ENCODE results near the gene RIPOR3. TPM values are rescaled to one million over a fixed set of nuclear protein-coding genes. Genes with fewer than 3 reads are reported as not detected.
"Not testable (repeated sequence)": the region's sequence is repeated elsewhere in the genome, so short reads cannot be mapped to it uniquely, and the experiment has no call there.

RIPOR3 gene
- polyA plus RNA-seq, 1 donor: 9.3 TPM

- no peak overlapping the region for H3K4me3 ChIP-seq (ENCODE audit: low read length)
- peaks cover 9% of the 10 kb centered on the region for H3K4me1 ChIP-seq (ENCODE audit: control insufficient read depth, insufficient read depth, low read length)
- no peak for DNase-seq
- no peaks in the 10 kb centered on the region for H3K9me3 ChIP-seq (ENCODE audit: control insufficient read depth, low read depth, low read length)
- WGBS (ENCODE audit: insufficient coverage, low lambda C conversion rate): 80% methylated on average over 2 of the region's 11 CpGs
- no peaks in the 10 kb centered on the region for H3K27me3 ChIP-seq (ENCODE audit: control insufficient read depth, insufficient read depth, low read length)
- H3K27ac ChIP-seq (ENCODE audit: low read length): peak overlapping the region; percentile 16
- no peaks in the 10 kb centered on the region for H3K36me3 ChIP-seq (ENCODE audit: control insufficient read depth, insufficient read depth, low read length)
These were observed 38.5 kb downstream of the RIPOR3 start for GRCh38 chr20:50652702-50653294.

GRCh38 chr20:50651676-50652075 is 39.7 kb downstream of the RIPOR3 start:
- Histone ChIP-seq H3K36me3 (ENCODE audit: control insufficient read depth, insufficient read depth, low read length) (no peaks in the 10 kb centered on the region), H3K9me3 (ENCODE audit: control insufficient read depth, low read depth, low read length) (no peaks in the 10 kb centered on the region), H3K27me3 (ENCODE audit: control insufficient read depth, insufficient read depth, low read length) (no peaks in the 10 kb centered on the region), H3K4me1 (ENCODE audit: control insufficient read depth, insufficient read depth, low read length) (peaks cover 9% of the 10 kb centered on the region), H3K27ac (ENCODE audit: low read length) (no peak overlapping the region), H3K4me3 (ENCODE audit: low read length) (no peak overlapping the region)
- WGBS (ENCODE audit: insufficient coverage, low lambda C conversion rate): no CpG with 5 or more reads among the region's 4 CpGs
- DNase-seq: no peak

- no peaks in the 10 kb centered on the region for H3K36me3 ChIP-seq (ENCODE audit: control insufficient read depth, insufficient read depth, low read length)
- H3K27ac ChIP-seq (ENCODE audit: low read length): no peak overlapping the region
- WGBS (ENCODE audit: insufficient coverage, low lambda C conversion rate): no CpG with 5 or more reads among the region's 5 CpGs
These were observed 41.8 kb downstream of the RIPOR3 start for GRCh38 chr20:50649590-50649989.

GRCh38 chr20:50648651-50649050 is 42.7 kb downstream of the RIPOR3 start:
- H3K9me3 ChIP-seq (ENCODE audit: control insufficient read depth, low read depth, low read length): no peaks in the 10 kb centered on the region
- peaks cover 20% of the 10 kb centered on the region for H3K4me1 ChIP-seq (ENCODE audit: control insufficient read depth, insufficient read depth, low read length)
- H3K36me3 ChIP-seq (ENCODE audit: control insufficient read depth, insufficient read depth, low read length): no peaks in the 10 kb centered on the region
- H3K4me3 ChIP-seq (ENCODE audit: low read length): no peak overlapping the region
- H3K27ac ChIP-seq (ENCODE audit: low read length): no peak overlapping the region
- no peaks in the 10 kb centered on the region for H3K27me3 ChIP-seq (ENCODE audit: control insufficient read depth, insufficient read depth, low read length)
- no CpG with 5 or more reads among the region's 6 CpGs for WGBS (ENCODE audit: insufficient coverage, low lambda C conversion rate)
- no peak for DNase-seq

More at GRCh38 chr20:50649590-50649989, 41.8 kb downstream of the RIPOR3 start:
- DNase-seq: peak in 1 of 2 donors; percentile 28
- Histone ChIP-seq H3K27me3 (ENCODE audit: control insufficient read depth, insufficient read depth, low read length) (no peaks in the 10 kb centered on the region), H3K9me3 (ENCODE audit: control insufficient read depth, low read depth, low read length) (no peaks in the 10 kb centered on the region), H3K4me1 (ENCODE audit: control insufficient read depth, insufficient read depth, low read length) (peaks cover 20% of the 10 kb centered on the region), H3K4me3 (ENCODE audit: low read length) (no peak overlapping the region)

- peak overlapping the region; percentile 82 for H3K27ac ChIP-seq (ENCODE audit: low read length)
- H3K9me3 ChIP-seq (ENCODE audit: control insufficient read depth, low read depth, low read length): no peaks in the 10 kb centered on the region
- WGBS (ENCODE audit: insufficient coverage, low lambda C conversion rate): no CpG with 5 or more reads among the region's 1 CpG
- no peak overlapping the region for H3K4me3 ChIP-seq (ENCODE audit: low read length)
- no peaks in the 10 kb centered on the region for H3K27me3 ChIP-seq (ENCODE audit: control insufficient read depth, insufficient read depth, low read length)
- no peak for DNase-seq
- H3K36me3 ChIP-seq (ENCODE audit: control insufficient read depth, insufficient read depth, low read length): no peaks in the 10 kb centered on the region
- H3K4me1 ChIP-seq (ENCODE audit: control insufficient read depth, insufficient read depth, low read length): peaks cover 27% of the 10 kb centered on the region
These were observed 44.8 kb downstream of the RIPOR3 start for GRCh38 chr20:50646483-50646996.

- DNase-seq: peak; percentile 97 to 98
- no peak overlapping the region for H3K4me3 ChIP-seq (ENCODE audit: low read length)
- H3K27me3 ChIP-seq (ENCODE audit: control insufficient read depth, insufficient read depth, low read length): no peaks in the 10 kb centered on the region
- H3K4me1 ChIP-seq (ENCODE audit: control insufficient read depth, insufficient read depth, low read length): peaks cover 27% of the 10 kb centered on the region
- H3K9me3 ChIP-seq (ENCODE audit: control insufficient read depth, low read depth, low read length): no peaks in the 10 kb centered on the region
- no CpG with 5 or more reads among the region's 23 CpGs for WGBS (ENCODE audit: insufficient coverage, low lambda C conversion rate)
- peak overlapping the region; percentile 82 for H3K27ac ChIP-seq (ENCODE audit: low read length)
- H3K36me3 ChIP-seq (ENCODE audit: control insufficient read depth, insufficient read depth, low read length): no peaks in the 10 kb centered on the region
These were observed 45.9 kb downstream of the RIPOR3 start for GRCh38 chr20:50645253-50646068.

GRCh38 chr20:50642288-50642803 is 49.0 kb downstream of the RIPOR3 start:
- Histone ChIP-seq H3K27ac (ENCODE audit: low read length) (no peak overlapping the region), H3K9me3 (ENCODE audit: control insufficient read depth, low read depth, low read length) (no peaks in the 10 kb centered on the region), H3K27me3 (ENCODE audit: control insufficient read depth, insufficient read depth, low read length) (no peaks in the 10 kb centered on the region), H3K36me3 (ENCODE audit: control insufficient read depth, insufficient read depth, low read length) (no peaks in the 10 kb centered on the region), H3K4me1 (ENCODE audit: control insufficient read depth, insufficient read depth, low read length) (peaks cover 23% of the 10 kb centered on the region), H3K4me3 (ENCODE audit: low read length) (no peak overlapping the region)
- WGBS (ENCODE audit: insufficient coverage, low lambda C conversion rate): no CpG with 5 or more reads among the region's 4 CpGs
- no peak for DNase-seq

GRCh38 chr20:50641625-50642287 is 49.6 kb downstream of the RIPOR3 start:
- no CpG with 5 or more reads among the region's 11 CpGs for WGBS (ENCODE audit: insufficient coverage, low lambda C conversion rate)
- H3K27me3 ChIP-seq (ENCODE audit: control insufficient read depth, insufficient read depth, low read length); H3K36me3 ChIP-seq (ENCODE audit: control insufficient read depth, insufficient read depth, low read length); H3K27ac ChIP-seq (ENCODE audit: low read length); H3K9me3 ChIP-seq (ENCODE audit: control insufficient read depth, low read depth, low read length); H3K4me3 ChIP-seq (ENCODE audit: low read length); DNase-seq: not testable (repeated sequence)
- H3K4me1 ChIP-seq (ENCODE audit: control insufficient read depth, insufficient read depth, low read length): peaks cover 28% of the 10 kb centered on the region

GRCh38 chr20:50639971-50640711 is 51.2 kb downstream of the RIPOR3 start:
- not testable (repeated sequence) for H3K27me3 ChIP-seq (ENCODE audit: control insufficient read depth, insufficient read depth, low read length); H3K27ac ChIP-seq (ENCODE audit: low read length); H3K36me3 ChIP-seq (ENCODE audit: control insufficient read depth, insufficient read depth, low read length); H3K4me3 ChIP-seq (ENCODE audit: low read length); DNase-seq; H3K9me3 ChIP-seq (ENCODE audit: control insufficient read depth, low read depth, low read length)
- peaks cover 32% of the 10 kb centered on the region for H3K4me1 ChIP-seq (ENCODE audit: control insufficient read depth, insufficient read depth, low read length)
- no CpG with 5 or more reads among the region's 20 CpGs for WGBS (ENCODE audit: insufficient coverage, low lambda C conversion rate)

Data from large intestine (tissue), 3 donors.